H1 (cell line): ENCODE results near the gene RPS6KA2. TPM values are rescaled to one million over a fixed set of nuclear protein-coding genes. Genes with fewer than 3 reads are reported as not detected.

Experiments
- CTCF ChIA-PET: fragments of 300-600 bp; sonication (Branson Sonifier 250); formaldehyde crosslinking; loops from one replicate; lab custom pipeline; 2021; ENCODE audit not compliant: partially characterized antibody; lab: Charles Lee
- POLR2A ChIA-PET: fragments of 300-600 bp; sonication (Branson Sonifier 250); formaldehyde crosslinking; loops from one replicate; lab custom pipeline; 2021; ENCODE audit warnings: inconsistent platforms; ENCODE audit not compliant: partially characterized antibody; lab: Charles Lee
- DNase-seq, 2 experiments: peaks; one replicate each; pipeline versions ENCODE4 v3.0.0 to v3.0.0-alpha.2; 2010 to 2022; ENCODE audit warnings: low spot score in 2 of 2, low read depth in 1 of 2, mixed read lengths in 1 of 2
- FAIRE-seq: peaks from 2 replicates; lab custom pipeline; 2011; peaks lifted over from hg19 to GRCh38; lab: Jason Lieb, UNC
- H2AFZ ChIP-seq: 2 replicates; pipeline ENCODE4 v1.8.1; 2012; ENCODE audit warnings: low read length, inconsistent platforms
- H2AK5ac ChIP-seq: 2 replicates; pipeline ENCODE4 v1.6.1; 2013; ENCODE audit warnings: low read depth, low read length
- H2BK120ac ChIP-seq: replicated peaks from 2 replicates; pipeline ENCODE3; 2013; ENCODE audit warnings: low read depth, low read length, inconsistent platforms
- H2BK12ac ChIP-seq: 2 replicates; pipeline ENCODE4 v1.6.1; 2013; ENCODE audit warnings: low read depth, low read length
- H2BK15ac ChIP-seq: 2 replicates; pipeline ENCODE4 v1.6.1; 2013; ENCODE audit warnings: low read length
- H2BK20ac ChIP-seq: 2 replicates; pipeline ENCODE4 v1.6.1; 2013; ENCODE audit warnings: low read length
- H2BK5ac ChIP-seq: 2 replicates; pipeline ENCODE4 v1.6.1; 2013; ENCODE audit warnings: low read depth, low read length
- H3K14ac ChIP-seq: 2 replicates; pipeline ENCODE4 v1.6.1; 2013; ENCODE audit warnings: inconsistent platforms; ENCODE audit not compliant: insufficient read length
- H3K18ac ChIP-seq: 2 replicates; pipeline ENCODE4 v1.6.1; 2013; ENCODE audit warnings: low read length; ENCODE audit errors: extremely low read depth
- H3K23ac ChIP-seq: 2 replicates; pipeline ENCODE4 v1.6.1; 2013; ENCODE audit warnings: inconsistent platforms; ENCODE audit not compliant: insufficient read length
- H3K23me2 ChIP-seq: 2 replicates; pipeline ENCODE4 v1.6.1; 2013; ENCODE audit warnings: low read depth, low read length
- H3K27ac ChIP-seq: 2 replicates; pipeline ENCODE4 v1.6.1; 2011; ENCODE audit warnings: low read depth, low read length, inconsistent platforms
- H3K27me3 ChIP-seq, 4 experiments: replicated peaks in 1 of 4; 1 replicate in 1 of 4; 2 replicates in 3 of 4; pipeline versions ENCODE4 v1.6.1 to v1.8.1; 2011 to 2013; ENCODE audit warnings: low read length in 3 of 4, mild to moderate bottlenecking in 3 of 4, inconsistent platforms in 2 of 4, mixed read lengths in 2 of 4, moderate library complexity in 1 of 4; ENCODE audit not compliant: control insufficient read depth in 3 of 4, insufficient read depth in 3 of 4; ENCODE audit errors: extremely low read depth in 1 of 4
- H3K36me3 ChIP-seq, 4 experiments: 2 replicates each; pipeline versions ENCODE4 v1.6.1 to v1.8.1; 2011 to 2013; ENCODE audit warnings: mild to moderate bottlenecking in 4 of 4, low read length in 3 of 4, moderate library complexity in 2 of 4, control low read depth in 1 of 4, inconsistent platforms in 1 of 4; ENCODE audit not compliant: insufficient read depth in 4 of 4, control insufficient read depth in 2 of 4
- H3K4ac ChIP-seq: replicated peaks from 2 replicates; pipeline ENCODE3; 2013; ENCODE audit warnings: low read length, low read depth, mixed read lengths, inconsistent platforms; ENCODE audit not compliant: insufficient read length
- H3K4me1 ChIP-seq, 4 experiments: replicated peaks in 1 of 4; 1 replicate in 1 of 4; 2 replicates in 3 of 4; pipeline versions ENCODE4 v1.6.1 to v1.8.1; 2011 to 2013; ENCODE audit warnings: low read length in 3 of 4, inconsistent platforms in 2 of 4, mixed read lengths in 1 of 4; ENCODE audit not compliant: insufficient read depth in 4 of 4, control insufficient read depth in 3 of 4
- H3K4me2 ChIP-seq, 2 experiments: 2 replicates each; pipeline versions ENCODE4 v1.6.1 to v1.8.1; 2011 to 2013; ENCODE audit warnings: low read depth in 2 of 2, low read length in 2 of 2, control low read depth in 1 of 2, inconsistent platforms in 1 of 2, mild to moderate bottlenecking in 1 of 2; ENCODE audit not compliant: insufficient read depth in 1 of 2
- H3K4me3 ChIP-seq, 4 experiments: fragments of 200-600, 300-600 bp in 1 of 4; sonication (generic), shearing (Covaris generic), sonication (Bioruptor Twin) in 1 of 4; 2 replicates each; pipeline versions ENCODE4 v1.5.1 to v1.8.1; 2011 to 2016; ENCODE audit warnings: low read length in 4 of 4, low read depth in 3 of 4, control low read depth in 2 of 4, inconsistent platforms in 2 of 4, mild to moderate bottlenecking in 2 of 4, mixed read lengths in 1 of 4, moderate library complexity in 1 of 4; ENCODE audit not compliant: insufficient read depth in 2 of 4; ENCODE audit errors: extremely low read depth in 1 of 4
- H3K56ac ChIP-seq: replicated peaks from 2 replicates; pipeline ENCODE3; 2013; ENCODE audit warnings: low read depth, mild to moderate bottlenecking, mixed read lengths, low read length, inconsistent platforms; ENCODE audit not compliant: insufficient read length
- H3K79me1 ChIP-seq: 2 replicates; pipeline ENCODE4 v1.6.1; 2013; ENCODE audit warnings: low read depth, low read length, control low read depth
- H3K79me2 ChIP-seq, 2 experiments: 2 replicates each; pipeline versions ENCODE4 v1.6.1 to v1.8.1; 2012 to 2013; ENCODE audit warnings: low read length in 2 of 2, mild to moderate bottlenecking in 2 of 2, inconsistent platforms in 1 of 2; ENCODE audit not compliant: insufficient read depth in 2 of 2, control insufficient read depth in 1 of 2
- H3K9ac ChIP-seq, 4 experiments: replicated peaks in 1 of 4; 1 replicate in 1 of 4; 2 replicates in 3 of 4; pipeline versions ENCODE4 v1.6.1 to v1.8.1; 2011 to 2013; ENCODE audit warnings: low read depth in 3 of 4, low read length in 3 of 4, control low read depth in 2 of 4, mild to moderate bottlenecking in 2 of 4, moderate library complexity in 2 of 4, inconsistent platforms in 1 of 4; ENCODE audit errors: extremely low read depth in 1 of 4
- H3K9me3 ChIP-seq, 2 experiments: 2 replicates each; pipeline versions ENCODE4 v1.6.1 to v1.8.1; 2012 to 2013; ENCODE audit warnings: mild to moderate bottlenecking in 2 of 2, moderate library complexity in 2 of 2, control low read depth in 1 of 2, inconsistent platforms in 1 of 2, low read depth in 1 of 2, low read length in 1 of 2, mixed read lengths in 1 of 2; ENCODE audit not compliant: insufficient read depth in 2 of 2
- H4K20me1 ChIP-seq, 2 experiments: replicated peaks in 1 of 2; 2 replicates each; pipeline versions ENCODE3 to v1.8.1; 2011 to 2013; ENCODE audit warnings: inconsistent platforms in 2 of 2, low read length in 2 of 2, mild to moderate bottlenecking in 1 of 2; ENCODE audit not compliant: insufficient read depth in 2 of 2, control insufficient read depth in 1 of 2
- H4K5ac ChIP-seq: 2 replicates; pipeline ENCODE4 v1.6.1; 2013; ENCODE audit warnings: low read length, low read depth, mixed read lengths, inconsistent platforms; ENCODE audit not compliant: insufficient read length
- H4K8ac ChIP-seq: 2 replicates; pipeline ENCODE4 v1.8.0; 2013; ENCODE audit warnings: mild to moderate bottlenecking, moderate library complexity, low read length, inconsistent platforms; ENCODE audit not compliant: insufficient read depth; ENCODE audit errors: extremely low read depth
- H4K91ac ChIP-seq: replicated peaks from 2 replicates; pipeline ENCODE3; 2013; ENCODE audit warnings: low read length, mixed read lengths, inconsistent platforms; ENCODE audit not compliant: insufficient read length
- ASH2L ChIP-seq: fragments of 200-600, 300-600 bp; sonication (generic); IDR thresholded peaks from one replicate; pipeline ENCODE4 v1.7.1; 2017; ENCODE audit warnings: low read length
- BCL11A ChIP-seq, 2 experiments: IDR thresholded peaks; one replicate each; pipeline ENCODE4 v1.6.1; 2011; ENCODE audit warnings: low read depth in 2 of 2, low read length in 2 of 2, mild to moderate bottlenecking in 2 of 2
- CREB1 ChIP-seq: IDR thresholded peaks from 2 replicates; pipeline ENCODE4 v1.6.1; 2012; ENCODE audit warnings: inconsistent platforms
- EGR1 ChIP-seq: IDR thresholded peaks from 2 replicates; pipeline ENCODE4 v1.6.1; 2011; ENCODE audit warnings: low read depth, low read length, borderline replicate concordance
- GABPA ChIP-seq: IDR thresholded peaks from 2 replicates; pipeline ENCODE4 v1.6.1; 2011; ENCODE audit warnings: mild to moderate bottlenecking, low read length, moderate library complexity, borderline replicate concordance; ENCODE audit not compliant: insufficient read depth
- JUN ChIP-seq: IDR thresholded peaks from 2 replicates; pipeline ENCODE4 v1.6.1; 2011; ENCODE audit warnings: low read depth, mild to moderate bottlenecking, improper control_type of control experiment, low read length
- KDM1A ChIP-seq: fragments of 200-600, 300-600 bp; sonication (generic); IDR thresholded peaks from 2 replicates; pipeline ENCODE4 v1.7.1; 2016; ENCODE audit warnings: mild to moderate bottlenecking, low read length, borderline replicate concordance
- KDM5A ChIP-seq: fragments of 200-600 bp; IDR thresholded peaks from 2 replicates; pipeline ENCODE4 v1.7.1; 2012; ENCODE audit warnings: mild to moderate bottlenecking, low read length, inconsistent platforms, mixed read lengths
- POLR2AphosphoS5 ChIP-seq: IDR thresholded peaks from 2 replicates; pipeline ENCODE4 v1.6.1; 2011; ENCODE audit warnings: low read depth, low read length
- RAD21 ChIP-seq, 2 experiments: IDR thresholded peaks in 1 of 2; conservative IDR thresholded peaks in 1 of 2; 2 replicates each; pipeline ENCODE4 v1.6.1; 2011; ENCODE audit warnings: low read depth in 2 of 2, low read length in 2 of 2, improper control_type of control experiment in 1 of 2, inconsistent platforms in 1 of 2, mild to moderate bottlenecking in 1 of 2, moderate library complexity in 1 of 2
- RXRA ChIP-seq: IDR thresholded peaks from 2 replicates; pipeline ENCODE4 v1.6.1; 2011; ENCODE audit warnings: low read depth, mild to moderate bottlenecking, low read length, moderate library complexity; ENCODE audit not compliant: insufficient read depth
- SIRT6 ChIP-seq: IDR thresholded peaks from one replicate; pipeline ENCODE4 v1.7.1; 2012; ENCODE audit warnings: low read length, inconsistent platforms
- SP2 ChIP-seq: IDR thresholded peaks from 2 replicates; pipeline ENCODE4 v1.6.1; 2012; ENCODE audit warnings: mild to moderate bottlenecking, low read length, inconsistent platforms
- TBP ChIP-seq: IDR thresholded peaks from 2 replicates; pipeline ENCODE4 v1.6.1; 2011; ENCODE audit warnings: low read depth, low read length, improper control_type of control experiment
- TCF12 ChIP-seq: IDR thresholded peaks from 2 replicates; pipeline ENCODE4 v1.6.1; 2011; ENCODE audit warnings: low read depth, mild to moderate bottlenecking, low read length
- YY1 ChIP-seq: IDR thresholded peaks from 2 replicates; pipeline ENCODE4 v1.6.1; 2011; ENCODE audit warnings: low read depth, mild to moderate bottlenecking, low read length
- WGBS, 2 experiments: shearing (Covaris generic) in 1 of 2; methylation state at CpG; one replicate each; pipeline versions ENCODE4 v1.1.6 to v1.1.7; 2013 to 2015; ENCODE audit warnings: low lambda C conversion rate in 2 of 2, mixed read lengths in 2 of 2, inconsistent platforms in 1 of 2, low coverage in 1 of 2, missing lambda C conversion rate in 1 of 2; ENCODE audit not compliant: insufficient replicate concordance in 2 of 2, insufficient coverage in 1 of 2, insufficient read length in 1 of 2; ENCODE audit errors: extremely low coverage in 1 of 2, missing lambda C conversion rate in 1 of 2; 5-methylcytosine and 5-hydroxymethylcytosine counted together
- polyA plus RNA-seq, 7 experiments: library from polyadenylated mRNA; depleted of rRNA in 3 of 7; stranded (reverse) in 5 of 7; unstranded in 2 of 7; fragments of >200 nt in 5 of 7; fragments of 200-250 nt in 2 of 7; gene quantifications; 1 replicate in 5 of 7; 2 replicates in 1 of 7; 4 replicates in 1 of 7; pipeline versions ENCODE4 v1.2.1 to v1.2.3, GENCODE V29; 2011 to 2013; ENCODE audit warnings: missing spikeins in 2 of 7, mixed read lengths in 2 of 7
- total RNA-seq: library from RNA; stranded (reverse); fragmentation: NEBNext Ultra II Directional; extraction: Animal tissue kit (Norgen Biotek cat#: 25700); gene quantifications from 2 replicates; pipeline ENCODE4 v1.2.1, GENCODE V29; 2021

Gene RPS6KA2
- total and polyA plus RNA-seq, 2 of the 8 experiments (the other 6 are each of a cell fraction or from before 2014, with no cell fraction given) = 8.8 to 25.7 TPM

GRCh38 chr6:166646716-166647115 is 19.7 kb upstream of the RPS6KA2 start:
- Histone ChIP-seq H3K23me2 (peaks cover 6% of the 10 kb centered on the region), H4K20me1 (peaks cover 0 to 5% of the 10 kb centered on the region in 2 experiments), H3K79me2 (no peaks in the 10 kb centered on the region), H3K56ac (no peak overlapping the region), H2BK20ac (no peak overlapping the region), H3K14ac (no peak overlapping the region), H2BK12ac (no peak overlapping the region), H2AK5ac (no peak overlapping the region), H3K23ac (no peak overlapping the region), H3K9ac (no peak overlapping the region), H3K27ac (no peak overlapping the region), H3K4me1 (peaks cover 3 to 17% (median 10%) of the 10 kb centered on the region in 4 experiments), H3K18ac (no peak overlapping the region), H3K9me3 (peaks cover 0 to 4% of the 10 kb centered on the region in 2 experiments; a peak in 1 of 4 replicates), H3K27me3 (no peaks in the 10 kb centered on the region; a peak in 1 of 7 replicates), H2BK120ac (no peak overlapping the region), H2BK5ac (no peak overlapping the region), H4K91ac (no peak overlapping the region), H4K8ac (no peak overlapping the region), H3K79me1 (no peaks in the 10 kb centered on the region), H2BK15ac (no peak overlapping the region), H4K5ac (no peak overlapping the region), H3K36me3 (peaks cover 0 to 5% (median 0%) of the 10 kb centered on the region in 4 experiments; a peak in 1 of 8 replicates), H3K4ac (no peak overlapping the region), H3K4me3 (no peak overlapping the region), H3K4me2 (no peak overlapping the region), H2AFZ (no peak overlapping the region)
- ChIA-PET POLR2A (no interaction called here), CTCF (interaction anchor here (0.8 to 0.9 kb wide), 2 partner anchors 9 to 117 kb away, joined by 3 read pairs; no protein-coding TSS in a partner anchor)
- DNase-seq = no peak
- no peak for FAIRE-seq
- 84% methylated on average over 9 of the region's 9 CpGs; no CpG with 5 or more reads in 1 of the 2 experiments for WGBS, 2 experiments
- TF ChIP-seq GABPA (no peak), KDM1A (no peak), YY1 (no peak), RAD21 (IDR thresholded peaks at IDR 0.05 in 1 of 2, conservative IDR thresholded peaks at IDR 0.05 in 1 of 2; ENCODE audit: low read depth in 2 of 2, low read length in 2 of 2) (no peak), JUN (no peak), BCL11A (IDR thresholded peaks at IDR 0.05; ENCODE audit: low read depth in 2 of 2, low read length in 2 of 2) (no peak), TCF12 (no peak), TBP (no peak), EGR1 (no peak), POLR2AphosphoS5 (no peak), ASH2L (no peak), SIRT6 (no peak), KDM5A (no peak), SP2 (no peak), CREB1 (no peak), RXRA (no peak)
